Endodermal cell (in vitro differentiated cells): ENCODE results near the gene CD6. TPM values are rescaled to one million over a fixed set of nuclear protein-coding genes. Genes with fewer than 3 reads are reported as not detected.

Source experiments
- DNase-seq: peaks from one replicate; pipeline ENCODE4 v3.0.0-alpha.2; 2017
- H3K27ac ChIP-seq: 2 replicates; pipeline ENCODE4 v1.5.1; 2013; ENCODE audit warnings: mild to moderate bottlenecking, low read depth, low read length, moderate library complexity
- H3K27me3 ChIP-seq: 2 replicates; pipeline ENCODE4 v1.6.1; 2013; ENCODE audit warnings: mild to moderate bottlenecking, low read length, moderate library complexity; ENCODE audit not compliant: insufficient read depth, control insufficient read depth, poor library complexity, severe bottlenecking
- H3K36me3 ChIP-seq: 2 replicates; pipeline ENCODE4 v1.7.0; 2013; ENCODE audit warnings: mild to moderate bottlenecking, low read length, moderate library complexity; ENCODE audit not compliant: control insufficient read depth, insufficient read depth
- H3K4me1 ChIP-seq: one replicate; pipeline ENCODE4 v1.7.0; 2013; ENCODE audit warnings: low read length; ENCODE audit not compliant: control insufficient read depth, insufficient read depth
- H3K4me3 ChIP-seq: 2 replicates; pipeline ENCODE4 v1.5.1; 2013; ENCODE audit warnings: mild to moderate bottlenecking, low read length, moderate library complexity
- H3K9ac ChIP-seq: 2 replicates; pipeline ENCODE4 v1.6.1; 2013; ENCODE audit warnings: mild to moderate bottlenecking, low read length, moderate library complexity; ENCODE audit not compliant: poor library complexity, severe bottlenecking; ENCODE audit errors: extremely low read depth
- H3K9me3 ChIP-seq: 2 replicates; pipeline ENCODE4 v1.6.1; 2013; ENCODE audit warnings: mild to moderate bottlenecking, low read length, moderate library complexity; ENCODE audit not compliant: control insufficient read depth
- H3K27ac Mint-ChIP-seq: 2 replicates; pipeline ENCODE4 v1.8.0; 2020; ENCODE audit warnings: mixed read lengths
- H3K27me3 Mint-ChIP-seq: 2 replicates; pipeline ENCODE4 v1.8.0; 2021; ENCODE audit warnings: mild to moderate bottlenecking, mixed read lengths; ENCODE audit not compliant: insufficient read depth
- H3K36me3 Mint-ChIP-seq: 2 replicates; pipeline ENCODE4 v1.8.0; 2020; ENCODE audit warnings: low read depth, mixed read lengths
- H3K4me1 Mint-ChIP-seq: 2 replicates; pipeline ENCODE4 v1.8.0; 2020; ENCODE audit warnings: mixed read lengths
- H3K4me3 Mint-ChIP-seq: 2 replicates; pipeline ENCODE4 v1.8.0; 2020; ENCODE audit warnings: mild to moderate bottlenecking, moderate library complexity, mixed read lengths
- H3K9me3 Mint-ChIP-seq: 2 replicates; pipeline ENCODE4 v1.8.0; 2020; ENCODE audit warnings: mild to moderate bottlenecking, mixed read lengths
- WGBS, 2 experiments: methylation state at CpG; one replicate each; pipeline versions ENCODE4 v1.1.5 to v1.1.7; 2013; ENCODE audit warnings: missing lambda C conversion rate in 2 of 2, mixed read lengths in 1 of 2; ENCODE audit not compliant: insufficient coverage in 1 of 2, insufficient read length in 1 of 2; 5-methylcytosine and 5-hydroxymethylcytosine counted together
- total RNA-seq, 2 donors: library from RNA; stranded (reverse); fragmentation: NEBNext Ultra II Directional in 1 of 2; extraction: Animal tissue kit (Norgen Biotek cat#: 25700) in 1 of 2; gene quantifications; 2 replicates in 1 of 2; 3 replicates in 1 of 2; pipeline ENCODE4 v1.2.1, GENCODE V29; 2021
- TF ChIP-seq, protein P1 (sequence below): fragments of 200-600 bp; sonication (generic); conservative IDR thresholded peaks from 2 replicates; pipeline ENCODE4 v1.5.0; 2021; ENCODE audit warnings: antibody characterized with exemption, mild to moderate bottlenecking

CD6 gene
- total RNA-seq, 2 donors from 2014 or later: 1.5 to 1.6 TPM

DNA sequence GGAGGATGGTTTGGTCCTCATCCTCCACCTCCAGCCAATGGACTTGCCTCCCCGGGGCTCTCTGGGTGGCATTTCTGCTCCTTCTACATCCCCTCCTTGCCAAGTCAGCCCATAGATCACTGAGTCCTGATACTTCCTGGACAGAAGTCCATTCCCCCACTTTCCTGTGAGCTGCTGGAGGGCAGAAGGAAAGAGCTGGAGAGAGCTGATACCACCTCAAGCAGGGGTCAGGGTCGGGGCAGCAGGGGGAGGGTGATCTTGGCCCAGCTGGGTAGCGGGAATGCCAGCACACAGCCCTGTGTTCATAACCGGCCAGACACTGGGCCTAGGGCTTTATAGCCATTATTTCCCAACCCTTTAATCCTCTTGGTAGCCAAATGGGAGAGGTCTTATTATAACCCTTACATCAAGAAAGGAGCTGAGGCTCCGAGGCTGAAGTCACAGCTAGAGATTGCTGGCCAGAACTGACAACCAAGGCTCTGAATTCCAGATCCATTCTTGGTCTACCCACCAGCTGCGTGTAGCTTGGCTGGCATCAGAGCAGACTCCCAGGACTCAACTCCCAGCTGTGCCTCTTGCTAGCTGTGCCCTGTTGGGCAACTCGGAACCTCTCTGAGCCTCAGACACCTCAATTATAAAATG lies 39.9 kb downstream of the CD6 start:
- peaks cover 91% of the 10 kb centered on the region for H3K27me3 ChIP-seq
- H3K36me3 Mint-ChIP-seq: no peaks in the 10 kb centered on the region
- H3K4me1 ChIP-seq: peaks cover 14% of the 10 kb centered on the region
- H3K27ac ChIP-seq: no peak overlapping the region
- no peaks in the 10 kb centered on the region for H3K9me3 Mint-ChIP-seq
- 89 to 92% methylated on average over 3 to 7 of the region's 7 CpGs for WGBS, 2 experiments
- no peaks in the 10 kb centered on the region for H3K9me3 ChIP-seq
- peaks cover 86% of the 10 kb centered on the region for H3K27me3 Mint-ChIP-seq
- H3K4me3 ChIP-seq: peak overlapping the region; percentile 6
- DNase-seq: no peak
- H3K4me3 Mint-ChIP-seq: no peak overlapping the region
- H3K4me1 Mint-ChIP-seq: peaks cover 36% of the 10 kb centered on the region
- TF ChIP-seq, protein P1, sequence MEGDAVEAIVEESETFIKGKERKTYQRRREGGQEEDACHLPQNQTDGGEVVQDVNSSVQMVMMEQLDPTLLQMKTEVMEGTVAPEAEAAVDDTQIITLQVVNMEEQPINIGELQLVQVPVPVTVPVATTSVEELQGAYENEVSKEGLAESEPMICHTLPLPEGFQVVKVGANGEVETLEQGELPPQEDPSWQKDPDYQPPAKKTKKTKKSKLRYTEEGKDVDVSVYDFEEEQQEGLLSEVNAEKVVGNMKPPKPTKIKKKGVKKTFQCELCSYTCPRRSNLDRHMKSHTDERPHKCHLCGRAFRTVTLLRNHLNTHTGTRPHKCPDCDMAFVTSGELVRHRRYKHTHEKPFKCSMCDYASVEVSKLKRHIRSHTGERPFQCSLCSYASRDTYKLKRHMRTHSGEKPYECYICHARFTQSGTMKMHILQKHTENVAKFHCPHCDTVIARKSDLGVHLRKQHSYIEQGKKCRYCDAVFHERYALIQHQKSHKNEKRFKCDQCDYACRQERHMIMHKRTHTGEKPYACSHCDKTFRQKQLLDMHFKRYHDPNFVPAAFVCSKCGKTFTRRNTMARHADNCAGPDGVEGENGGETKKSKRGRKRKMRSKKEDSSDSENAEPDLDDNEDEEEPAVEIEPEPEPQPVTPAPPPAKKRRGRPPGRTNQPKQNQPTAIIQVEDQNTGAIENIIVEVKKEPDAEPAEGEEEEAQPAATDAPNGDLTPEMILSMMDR: no peak
- H3K36me3 ChIP-seq: no peaks in the 10 kb centered on the region
- no peak overlapping the region for H3K9ac ChIP-seq
- H3K27ac Mint-ChIP-seq: no peak overlapping the region

DNA sequence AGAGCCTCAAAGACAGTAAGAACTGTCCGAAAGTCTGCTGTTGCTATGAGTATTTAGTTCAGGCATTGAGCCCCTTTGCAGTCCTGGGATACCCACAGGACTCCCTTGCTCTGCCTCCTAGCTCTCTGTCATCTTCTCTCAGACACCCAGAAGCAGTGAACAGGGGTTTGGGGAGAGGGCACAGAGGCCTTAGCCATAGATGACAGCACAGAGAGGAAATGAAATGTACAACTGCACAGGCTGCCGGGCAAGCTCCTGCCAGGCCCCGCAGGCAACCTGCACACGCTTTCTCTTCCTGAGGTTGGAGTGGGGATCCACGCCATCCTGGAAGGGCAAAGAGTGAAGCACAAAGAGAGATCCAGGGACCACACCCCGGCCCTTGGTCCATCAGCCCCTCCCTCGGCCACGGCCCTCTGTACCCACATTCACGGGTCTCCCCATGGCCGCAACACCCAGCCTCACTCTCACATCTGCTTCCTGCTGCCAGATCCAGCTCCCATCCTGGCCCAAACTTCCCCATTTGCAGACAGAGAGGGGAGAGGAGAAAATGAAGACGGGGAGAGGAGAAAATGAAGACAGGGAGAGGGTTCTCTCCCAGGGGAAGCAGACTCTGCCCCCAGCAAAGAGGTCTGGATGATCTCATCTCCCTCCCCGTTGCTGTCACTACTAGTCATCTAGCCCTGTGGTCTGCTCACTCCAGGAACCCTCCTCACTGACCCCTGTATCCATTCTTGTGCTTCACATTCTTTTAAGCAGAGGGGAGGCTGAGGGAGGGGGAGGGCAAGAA lies 40.7 kb downstream of the CD6 start:
- H3K9ac ChIP-seq: no peak overlapping the region
- no peaks in the 10 kb centered on the region for H3K9me3 ChIP-seq
- no peaks in the 10 kb centered on the region for H3K9me3 Mint-ChIP-seq
- peaks cover 14% of the 10 kb centered on the region for H3K4me1 ChIP-seq
- peaks cover 91% of the 10 kb centered on the region for H3K27me3 ChIP-seq
- H3K4me3 ChIP-seq: no peak overlapping the region
- H3K27ac Mint-ChIP-seq: no peak overlapping the region
- H3K4me3 Mint-ChIP-seq: no peak overlapping the region
- no peak overlapping the region for H3K27ac ChIP-seq
- no peaks in the 10 kb centered on the region for H3K36me3 ChIP-seq
- peaks cover 35% of the 10 kb centered on the region for H3K4me1 Mint-ChIP-seq
- H3K27me3 Mint-ChIP-seq: peaks cover 86% of the 10 kb centered on the region
- WGBS, 2 experiments: 80 to 90% methylated on average over 5 to 12 of the region's 12 CpGs
- H3K36me3 Mint-ChIP-seq: no peaks in the 10 kb centered on the region
- TF ChIP-seq, protein P1: no peak
- no peak for DNase-seq

DNA sequence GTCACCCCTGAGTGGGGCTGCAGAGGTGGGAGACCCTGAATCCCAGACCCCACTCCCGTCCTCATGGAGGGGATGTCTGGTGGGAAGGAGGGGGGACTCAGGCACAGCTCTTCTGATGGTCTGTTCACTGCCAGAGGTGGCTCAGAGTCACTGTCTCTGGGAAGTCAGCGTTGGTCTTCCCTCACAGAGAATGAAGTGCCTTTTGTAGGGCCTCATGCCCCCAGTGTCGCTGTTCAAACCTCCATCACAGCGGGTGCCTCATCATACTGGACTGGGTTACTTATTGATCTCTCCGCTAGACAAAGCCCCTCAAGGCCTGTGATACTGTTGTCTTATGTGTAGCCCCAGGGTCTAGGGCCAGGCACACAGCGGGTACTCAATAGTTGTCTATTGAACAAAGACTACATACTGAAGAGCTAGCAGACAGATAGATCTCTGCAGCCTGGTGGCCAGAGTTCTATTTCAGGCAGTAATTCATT lies 41.3 kb downstream of the CD6 start:
- H3K9me3 Mint-ChIP-seq: no peaks in the 10 kb centered on the region
- H3K27me3 Mint-ChIP-seq: peaks cover 89% of the 10 kb centered on the region
- H3K27ac ChIP-seq: no peak overlapping the region
- no peak overlapping the region for H3K9ac ChIP-seq
- TF ChIP-seq, protein P1: no peak
- no peaks in the 10 kb centered on the region for H3K9me3 ChIP-seq
- peaks cover 33% of the 10 kb centered on the region for H3K4me1 Mint-ChIP-seq
- no peak overlapping the region for H3K4me3 Mint-ChIP-seq
- peaks cover 91% of the 10 kb centered on the region for H3K27me3 ChIP-seq
- 83 to 87% methylated on average over 5 to 6 of the region's 6 CpGs for WGBS, 2 experiments
- H3K4me3 ChIP-seq: no peak overlapping the region
- no peaks in the 10 kb centered on the region for H3K36me3 ChIP-seq
- H3K4me1 ChIP-seq: peaks cover 14% of the 10 kb centered on the region
- no peaks in the 10 kb centered on the region for H3K36me3 Mint-ChIP-seq
- DNase-seq: no peak
- H3K27ac Mint-ChIP-seq: no peak overlapping the region
